NCI-H2196 (cell line): Measurements from ENCODE around the gene KL.

ENCODE experiments used
- DNase-seq: peaks from one replicate; lab custom pipeline; 2025; ENCODE audit not compliant: unreplicated experiment; lab: John Stamatoyannopoulos, UW

KL gene

DNA sequence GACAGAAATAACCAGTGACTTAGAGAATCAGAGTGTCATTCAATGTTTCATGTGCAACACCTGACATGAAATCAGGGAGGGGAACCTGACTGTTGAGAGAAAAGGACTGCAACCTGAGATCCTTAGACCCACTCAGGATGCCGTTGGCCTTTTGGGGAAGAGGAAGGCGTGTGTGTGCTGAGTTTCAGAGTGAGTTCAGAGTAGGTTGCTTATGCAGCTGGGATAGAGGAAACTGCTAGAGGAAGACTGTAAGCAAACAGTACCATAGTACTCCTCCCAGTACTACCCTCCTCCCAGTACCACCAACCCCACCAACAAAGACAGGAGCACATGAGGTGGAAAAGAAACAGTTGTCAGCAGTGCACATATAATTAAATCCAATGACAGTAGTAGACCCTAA lies 63.7 kb downstream of the KL start:
- DNase-seq: no peak

DNA sequence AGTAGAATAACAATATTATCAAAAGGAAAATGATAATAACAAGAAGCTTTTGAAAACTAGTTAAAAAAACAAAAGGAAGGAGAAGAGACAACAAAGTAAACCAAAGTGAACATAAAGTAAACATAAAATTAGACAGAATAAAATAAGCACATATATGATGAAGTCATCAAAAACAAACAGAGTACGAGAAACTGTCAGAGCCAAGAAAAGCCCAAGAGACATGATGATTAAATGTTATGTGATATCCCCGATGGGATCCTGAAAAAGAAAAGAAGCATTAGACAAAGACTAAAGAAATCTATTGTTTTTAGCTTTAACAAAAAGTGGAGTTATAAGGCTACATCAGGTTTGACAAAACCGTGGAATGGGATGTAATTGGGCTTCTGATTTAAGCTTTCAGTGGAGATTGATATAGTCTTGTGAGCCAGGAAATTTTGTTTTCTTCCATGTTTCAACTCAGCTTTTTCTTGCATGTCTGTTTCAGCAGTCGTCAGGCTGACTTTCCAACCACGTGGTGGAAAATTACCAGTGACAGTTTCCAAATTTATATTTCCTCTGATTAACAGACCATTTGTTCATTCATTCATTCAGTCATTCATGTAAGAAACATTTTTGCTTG lies 64.9 kb downstream of the KL start:
- DNase-seq: no peak

DNA sequence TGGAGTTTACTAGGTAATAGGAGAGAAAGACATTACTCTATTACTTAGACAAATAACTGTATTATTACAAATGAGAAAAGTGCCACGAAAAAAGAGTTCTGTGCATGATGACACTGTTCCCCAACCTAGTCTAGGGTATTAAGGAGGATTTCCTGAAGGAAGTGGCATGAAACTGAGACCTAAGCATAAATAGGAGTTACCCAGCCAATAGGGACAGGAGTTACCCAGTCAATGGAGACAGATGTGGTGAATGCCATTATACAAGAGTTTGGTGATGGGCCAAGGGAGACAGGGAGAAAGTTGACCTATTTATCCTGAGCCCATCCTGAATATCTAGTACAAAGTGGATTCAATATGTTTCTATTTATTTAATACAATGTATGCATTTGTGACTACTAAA lies 65.4 kb downstream of the KL start:
- no peak for DNase-seq

- no peak for DNase-seq
These were observed 66.8 kb downstream of the KL start for GRCh38 chr13:33083054-33083453.

- no peak for DNase-seq
These were observed 70.9 kb downstream of the KL start for GRCh38 chr13:33087091-33087490.

GRCh38 chr13:33087790-33088189 lies 71.6 kb downstream of the KL start:
- DNase-seq: no peak

DNA sequence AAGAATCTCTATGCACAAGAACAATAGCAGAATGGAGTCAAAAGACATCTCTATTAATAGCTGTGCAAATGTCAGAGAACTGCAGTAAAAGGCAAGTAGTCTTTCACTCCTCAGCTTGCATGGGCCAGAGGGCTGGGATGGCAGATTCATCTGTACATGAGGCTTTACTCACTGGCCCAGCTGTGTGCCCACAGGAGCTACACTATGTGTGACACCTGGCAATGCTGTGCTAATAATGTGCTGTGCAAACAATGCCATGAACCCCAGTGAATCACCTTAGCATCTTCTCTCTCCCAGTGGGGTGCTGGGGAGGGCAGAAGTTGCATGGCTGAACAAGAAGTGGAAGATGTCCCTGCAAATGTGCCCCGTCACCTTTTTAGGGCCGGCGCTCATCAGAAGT lies 73.1 kb downstream of the KL start:
- DNase-seq: no peak

GRCh38 chr13:33090755-33091414 lies 74.7 kb downstream of the KL start:
- no peak for DNase-seq

DNA sequence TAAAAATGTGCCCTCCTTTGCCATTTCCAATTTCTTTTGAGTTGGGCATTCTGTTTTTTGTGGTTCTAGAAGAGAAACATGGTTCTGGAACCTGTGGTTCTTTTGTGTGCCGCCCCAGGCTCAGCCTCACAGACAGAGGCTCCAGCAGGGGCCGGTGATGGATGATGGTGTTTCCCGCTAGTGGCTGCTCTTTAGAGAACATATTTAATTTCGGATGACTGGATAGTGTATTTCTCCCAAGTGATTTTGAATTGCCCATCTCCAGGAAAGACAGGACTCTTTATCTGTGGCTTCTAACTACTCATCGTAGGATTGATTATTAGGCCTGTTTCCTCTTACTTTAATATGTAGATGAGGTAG lies 75.2 kb downstream of the KL start:
- no peak for DNase-seq

DNA sequence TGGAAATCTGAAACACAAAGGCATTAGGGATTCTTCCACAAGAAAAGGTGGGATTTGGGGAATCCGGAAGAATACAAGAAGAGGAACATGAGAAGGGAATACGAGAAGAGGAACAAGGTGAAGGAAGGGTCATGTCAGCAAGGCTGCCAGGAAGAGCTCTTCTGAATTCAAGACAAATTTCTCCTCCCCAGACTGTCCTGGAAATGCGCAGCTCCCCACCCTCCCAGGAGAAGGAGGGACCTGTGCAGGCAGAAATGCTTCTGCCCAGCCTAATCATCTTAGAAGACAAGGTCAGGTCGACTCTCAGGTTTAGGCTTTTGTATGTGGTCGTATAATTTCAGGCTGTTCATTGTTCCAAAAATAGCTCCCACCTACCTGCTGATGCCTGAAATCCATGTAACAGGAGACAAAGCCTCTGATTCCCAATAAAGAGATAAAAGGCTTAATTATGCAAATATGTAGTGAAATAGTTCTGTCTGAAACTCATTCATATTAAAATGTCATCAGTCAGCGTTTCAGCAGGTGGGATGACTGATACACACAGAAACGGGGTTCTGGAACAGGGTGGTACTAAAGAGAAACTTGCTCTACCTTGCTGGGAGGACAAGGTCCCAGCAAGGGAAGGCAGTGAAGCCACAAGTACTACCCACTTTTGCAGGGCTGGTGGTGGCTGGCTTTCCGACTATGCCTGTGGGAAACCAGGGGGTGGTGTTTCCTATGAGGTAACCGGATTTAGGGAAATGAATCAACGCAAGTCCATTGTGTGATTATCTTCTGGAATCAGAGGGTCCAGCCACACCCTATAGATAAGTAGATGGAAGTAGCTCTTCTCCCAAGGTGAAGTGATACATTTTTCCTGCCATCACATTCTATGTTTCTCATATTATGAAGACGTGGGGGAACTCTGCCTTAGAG lies 76.1 kb downstream of the KL start:
- no peak for DNase-seq

GRCh38 chr13:33096886-33097605 lies 80.8 kb downstream of the KL start:
- DNase-seq: no peak

- DNase-seq: no peak
These were observed 83.6 kb downstream of the KL start for GRCh38 chr13:33099860-33100259.

GRCh38 chr13:33100886-33101285 lies 84.7 kb downstream of the KL start:
- no peak for DNase-seq

DNA sequence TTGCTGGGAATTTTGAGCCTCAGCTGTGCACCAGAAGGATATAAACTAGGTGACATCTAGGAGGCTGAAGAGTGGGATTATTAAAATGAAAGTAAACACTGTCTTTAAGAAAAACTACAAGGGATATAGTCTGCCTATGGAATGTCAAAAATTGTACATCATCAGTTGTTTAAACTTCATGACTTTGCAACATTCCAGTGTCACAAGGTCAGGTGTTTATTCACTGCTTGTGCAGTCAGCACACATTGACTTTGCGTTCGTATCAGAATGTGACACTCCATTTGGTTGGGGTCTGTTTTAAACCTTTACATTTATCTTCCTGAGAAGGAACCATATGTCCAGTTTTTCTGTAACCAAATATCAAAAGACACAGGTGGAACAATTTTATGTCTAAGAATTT lies 85.6 kb downstream of the KL start:
- DNase-seq: no peak

DNA sequence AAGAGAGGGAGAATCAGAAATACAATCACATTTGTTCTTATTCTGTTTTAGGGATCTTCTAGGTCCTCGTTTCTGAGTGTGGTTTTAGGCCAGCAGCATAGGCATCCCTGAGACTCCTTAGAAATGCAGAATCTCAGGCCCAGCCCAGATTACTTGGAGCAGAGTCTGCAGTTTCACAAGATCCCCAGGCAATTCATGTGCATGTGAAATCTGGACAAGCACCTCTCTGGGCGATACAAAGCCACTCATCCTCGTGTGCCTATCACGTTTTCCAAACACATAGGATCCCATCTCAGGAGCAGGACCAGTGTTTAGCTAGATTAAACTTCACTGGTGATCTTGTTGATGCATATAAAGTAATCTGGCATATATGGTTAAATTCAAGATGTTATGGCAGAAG lies 87.2 kb downstream of the KL start:
- no peak for DNase-seq

- no peak for DNase-seq
These were observed 89.3 kb downstream of the KL start for GRCh38 chr13:33105387-33106005.

DNA sequence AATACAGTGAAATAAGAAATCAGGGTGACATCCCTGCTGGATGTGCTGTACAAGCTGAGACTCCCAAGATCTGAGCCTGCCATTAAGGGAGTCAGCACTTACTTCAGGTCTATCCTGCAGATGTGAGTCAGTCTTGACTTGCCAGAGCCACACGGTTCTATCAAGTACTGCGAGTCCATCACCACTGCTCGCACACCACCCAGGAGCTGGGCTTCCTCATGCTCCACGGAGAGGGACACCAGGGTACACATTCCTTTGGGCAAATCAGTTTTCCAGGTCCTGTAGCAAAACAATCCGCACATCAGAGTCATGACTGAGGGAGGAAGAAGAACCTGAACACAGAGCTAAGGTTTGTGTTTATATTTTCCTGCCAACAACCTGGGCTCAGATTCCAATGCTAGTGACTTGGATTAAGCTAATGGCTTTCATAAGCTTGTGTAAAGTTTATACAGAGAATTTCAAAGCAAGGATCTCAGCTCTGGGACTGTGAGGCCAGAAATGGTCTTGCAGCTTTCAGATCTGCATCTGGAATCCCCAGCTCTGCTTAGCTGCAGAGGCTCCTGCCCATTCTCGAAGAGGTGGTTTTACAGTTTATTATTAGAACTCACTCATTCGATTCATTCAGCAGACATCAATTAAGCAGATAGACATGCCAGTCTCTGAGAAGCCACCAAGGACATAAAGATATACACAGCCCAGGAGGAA lies 90.6 kb downstream of the KL start:
- DNase-seq: no peak

DNA sequence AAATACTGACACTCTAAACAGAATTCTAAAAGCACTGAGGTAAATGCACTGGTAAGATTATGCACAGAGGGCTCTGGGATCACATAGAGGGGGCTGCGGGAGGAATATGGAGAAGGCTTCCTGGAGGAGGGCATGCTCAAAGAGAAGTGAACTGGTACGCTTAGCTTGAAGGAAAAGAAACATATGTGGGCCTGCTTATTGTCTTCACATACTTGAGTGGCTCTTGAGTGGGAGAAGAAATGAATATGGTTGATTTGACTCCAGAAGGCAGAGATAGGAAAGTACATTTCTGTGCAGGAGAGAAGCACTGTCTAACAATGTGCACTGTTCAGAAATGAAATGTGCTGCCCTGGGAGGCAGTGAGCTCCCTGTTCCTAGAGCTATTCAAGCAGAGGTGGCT lies 91.1 kb downstream of the KL start:
- no peak for DNase-seq

DNA sequence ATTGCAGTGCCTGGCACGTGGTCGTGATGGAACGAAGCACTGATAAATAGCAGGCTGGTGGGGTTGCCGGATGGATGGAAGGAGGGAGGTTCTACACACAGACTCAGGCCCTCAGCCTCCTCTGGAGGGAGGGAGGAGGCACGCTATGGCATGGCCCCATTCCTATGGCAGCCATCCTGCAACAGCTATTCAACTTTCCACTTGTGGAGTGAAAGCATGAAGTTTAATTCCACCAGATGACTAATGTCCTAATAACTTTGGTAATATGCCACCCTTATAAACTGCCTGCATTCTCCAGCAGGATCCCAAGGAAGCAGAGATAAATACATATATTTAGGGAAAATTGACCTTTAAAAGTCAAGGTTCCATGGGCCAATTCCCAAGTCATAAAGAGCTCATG lies 92.4 kb downstream of the KL start:
- DNase-seq: no peak

DNA sequence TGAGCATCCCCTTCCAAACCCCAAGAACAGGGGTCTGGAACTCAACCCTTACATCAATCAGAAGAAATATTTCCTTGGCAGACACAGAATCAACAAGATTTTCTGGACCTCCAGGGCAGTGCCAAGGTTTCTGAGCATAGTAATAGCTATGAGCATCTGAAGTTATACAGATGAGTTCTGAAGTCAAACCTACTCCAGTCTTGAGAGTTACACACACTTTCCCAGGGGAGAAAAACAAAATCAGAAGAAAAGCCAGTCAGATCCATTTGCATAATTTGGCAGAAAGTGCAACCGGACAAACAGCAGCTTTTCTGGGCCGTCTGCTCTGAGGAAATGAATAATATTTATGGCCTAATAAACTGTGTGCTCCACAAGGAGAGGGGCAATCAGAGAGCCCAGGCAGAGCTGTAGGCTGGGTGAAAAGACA lies 93.1 kb downstream of the KL start:
- no peak for DNase-seq
